ENCODE results near the gene MST1. TPM values are rescaled to one million over a fixed set of nuclear protein-coding genes. Genes with fewer than 3 reads are reported as not detected.
A peak's percentile ranks its signal among the peaks of the same experiment; 100 is the strongest.
"Not testable (repeated sequence)": the region's sequence is repeated elsewhere in the genome, so short reads cannot be mapped to it uniquely, and the experiment has no call there.

MST1 gene
- total RNA-seq, 2 donors from 2014 or later, result 22.1 to 28.2 TPM

GRCh38 chr3:49687424-49687795 lies 1.9 kb downstream of the MST1 start:
- intact Hi-C loops (cut with DNase I, micrococcal nuclease); DNase-seq; ATAC-seq: not testable (repeated sequence)

- ATAC-seq (peak; percentile 64), DNase-seq (peak; percentile 82)
- intact Hi-C loops (cut with DNase I, micrococcal nuclease), result not testable (repeated sequence)
Measured at GRCh38 chr3:49686769-49687423, 2.4 kb downstream of the MST1 start.

GRCh38 chr3:49686346-49686745 lies 2.9 kb downstream of the MST1 start:
- intact Hi-C loops (cut with DNase I, micrococcal nuclease), result not testable (repeated sequence)

DNA sequence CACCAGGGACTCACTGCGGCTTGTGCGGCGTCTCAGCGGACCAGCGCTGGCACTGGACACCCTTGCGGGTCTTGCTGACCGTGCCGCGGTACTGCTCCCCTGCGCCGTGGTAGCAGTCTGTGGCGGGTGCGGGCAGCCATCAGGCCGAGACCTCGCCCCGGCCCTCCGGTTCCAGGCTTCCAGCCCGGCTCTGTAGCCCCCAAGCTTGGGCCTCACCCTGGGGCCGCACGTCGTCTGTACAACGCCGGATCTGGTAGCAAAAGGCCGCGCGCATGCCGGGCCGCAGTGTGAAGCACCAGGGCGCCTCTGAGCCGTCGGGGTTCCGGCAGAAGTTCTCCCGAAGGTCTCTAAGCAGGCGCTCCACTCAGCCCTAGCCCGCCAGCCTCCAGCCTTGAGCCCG lies 3.4 kb downstream of the MST1 start:
- ATAC-seq; intact Hi-C loops (cut with DNase I, micrococcal nuclease): not testable (repeated sequence)

More at GRCh38 chr3:49686346-49686745, 2.9 kb downstream of the MST1 start:
- peak; percentile 46 for ATAC-seq
- peak; percentile 61 to 63 for DNase-seq

GRCh38 chr3:49685103-49685502 lies 4.2 kb downstream of the MST1 start:
- ATAC-seq; intact Hi-C loops (cut with DNase I, micrococcal nuclease); DNase-seq: not testable (repeated sequence)

More for the DNA sequence above, 3.4 kb downstream of the MST1 start:
- DNase-seq, result not testable (repeated sequence)

- intact Hi-C loops (cut with DNase I, micrococcal nuclease); DNase-seq; ATAC-seq: not testable (repeated sequence)
Measured at GRCh38 chr3:49684453-49684852, 4.8 kb downstream of the MST1 start.

DNA sequence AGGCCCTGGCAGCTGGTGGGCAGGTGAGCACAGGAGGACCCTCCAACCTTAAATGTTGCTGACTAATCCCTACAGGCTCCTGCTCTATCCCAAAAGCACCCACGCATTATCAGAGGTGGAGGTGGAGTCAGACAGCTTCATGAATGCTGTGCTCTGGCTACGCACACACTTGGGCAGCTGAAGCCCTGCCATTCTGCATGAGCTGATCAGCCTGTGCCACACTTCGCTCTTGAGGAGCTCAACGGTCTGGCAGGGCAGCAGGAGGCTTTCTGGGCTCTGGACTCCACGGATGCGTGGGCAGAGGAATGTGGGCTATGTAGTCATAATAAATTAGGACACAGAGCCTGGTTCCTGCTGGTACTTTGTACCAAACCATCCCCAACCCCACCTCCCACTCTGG lies 6.1 kb downstream of the MST1 start:
- DNase-seq (no peak), ATAC-seq (no peak)
- intact Hi-C loops (cut with DNase I, micrococcal nuclease), result no loop called here

DNA sequence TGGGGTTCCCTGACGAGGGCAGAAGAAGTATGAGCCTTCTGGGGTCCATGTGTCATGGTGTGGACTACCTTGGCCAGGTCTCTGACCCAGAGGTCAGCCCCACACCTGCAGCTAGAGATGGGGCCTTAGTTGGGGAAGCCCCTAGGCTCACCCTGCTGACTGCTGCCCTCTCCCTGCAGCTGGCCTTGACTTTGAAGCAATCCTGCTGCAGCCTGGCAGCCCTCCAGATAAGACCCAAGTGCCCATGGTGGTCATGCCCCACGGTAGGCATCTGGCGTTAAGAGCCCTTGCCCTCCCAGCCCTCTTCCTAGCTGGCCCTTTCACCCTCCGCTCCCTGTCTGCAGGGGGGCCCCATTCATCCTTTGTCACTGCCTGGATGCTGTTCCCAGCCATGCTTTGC lies 7.7 kb downstream of the MST1 start:
- ATAC-seq (no peak), DNase-seq (no peak)
- intact Hi-C loops (cut with DNase I, micrococcal nuclease), result no loop called here

- DNase-seq (no peak), ATAC-seq (no peak)
- intact Hi-C loops (cut with DNase I, micrococcal nuclease), result no loop called here
Measured at GRCh38 chr3:49681232-49681522, 8.1 kb downstream of the MST1 start.

- DNase-seq (no peak), ATAC-seq (no peak)
- intact Hi-C loops (cut with DNase I, micrococcal nuclease), result no loop called here
Measured at GRCh38 chr3:49680493-49681231, 8.6 kb downstream of the MST1 start.

DNA sequence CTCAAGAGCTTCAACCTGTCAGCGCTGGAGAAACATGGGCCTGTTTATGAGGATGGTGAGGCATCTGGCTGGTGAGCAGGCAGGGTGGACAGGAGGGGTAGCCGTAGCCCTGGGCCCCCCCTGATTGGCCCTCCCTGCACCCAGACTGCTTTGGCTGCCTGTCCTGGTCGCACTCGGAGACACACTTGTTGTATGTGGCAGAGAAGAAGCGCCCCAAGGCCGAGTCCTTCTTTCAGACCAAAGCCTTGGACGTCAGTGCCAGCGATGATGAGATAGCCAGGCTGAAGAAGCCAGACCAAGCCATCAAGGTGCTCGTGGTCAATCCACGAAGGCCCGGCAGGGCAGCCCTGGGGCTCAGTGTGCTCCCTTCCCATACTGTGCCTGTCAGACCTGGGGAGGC lies 13.4 kb downstream of the MST1 start:
- intact Hi-C loops (cut with DNase I, micrococcal nuclease), result loop anchor here in 1 of 2 donors (10.0 kb wide), 1 partner anchor 141 kb away; no protein-coding TSS in a partner anchor
- DNase-seq, result no peak
- ATAC-seq, result no peak

DNA sequence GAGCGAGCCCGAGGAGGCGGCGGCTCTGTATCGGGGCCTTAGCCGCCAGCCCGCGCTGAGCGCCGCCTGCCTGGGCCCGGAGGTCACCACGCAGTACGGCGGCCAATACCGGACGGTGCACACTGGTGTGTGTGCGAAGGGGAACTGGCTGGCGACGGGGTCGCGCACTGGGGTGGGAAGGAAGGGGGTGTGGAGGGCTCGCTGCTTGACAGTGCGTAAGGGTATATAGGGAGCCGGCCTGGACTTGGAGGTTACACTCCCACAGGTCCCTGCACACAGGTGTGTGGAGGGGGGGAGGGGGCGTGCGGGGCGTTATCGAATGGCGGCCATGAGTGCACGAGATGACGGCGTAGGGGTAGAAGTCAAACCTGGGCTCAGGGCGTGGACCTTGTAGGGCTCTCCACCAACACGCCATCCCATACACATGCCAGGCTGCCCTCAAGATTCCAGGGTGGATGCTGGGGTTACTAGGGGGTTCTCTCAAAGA lies 14.7 kb downstream of the MST1 start:
- intact Hi-C loops (cut with DNase I, micrococcal nuclease), result loop anchor here (5.0 to 10.0 kb wide), 2 partner anchors 137 to 140 kb away; no protein-coding TSS in a partner anchor
- ATAC-seq (peak; percentile 35), DNase-seq (peak; percentile 63 to 64)

GRCh38 chr3:49673715-49674496 lies 15.4 kb downstream of the MST1 start, which contains the start of gene APEH:
TSS of gene APEH (plus strand) at chr3:49674351. CDS start at chr3:49674402, 51 bp downstream.
- intact Hi-C loops (cut with DNase I, micrococcal nuclease), result loop anchor here (5.0 to 10.0 kb wide), 2 partner anchors 137 to 139 kb away; no protein-coding TSS in a partner anchor
- peak; percentile 86 for ATAC-seq

DNA sequence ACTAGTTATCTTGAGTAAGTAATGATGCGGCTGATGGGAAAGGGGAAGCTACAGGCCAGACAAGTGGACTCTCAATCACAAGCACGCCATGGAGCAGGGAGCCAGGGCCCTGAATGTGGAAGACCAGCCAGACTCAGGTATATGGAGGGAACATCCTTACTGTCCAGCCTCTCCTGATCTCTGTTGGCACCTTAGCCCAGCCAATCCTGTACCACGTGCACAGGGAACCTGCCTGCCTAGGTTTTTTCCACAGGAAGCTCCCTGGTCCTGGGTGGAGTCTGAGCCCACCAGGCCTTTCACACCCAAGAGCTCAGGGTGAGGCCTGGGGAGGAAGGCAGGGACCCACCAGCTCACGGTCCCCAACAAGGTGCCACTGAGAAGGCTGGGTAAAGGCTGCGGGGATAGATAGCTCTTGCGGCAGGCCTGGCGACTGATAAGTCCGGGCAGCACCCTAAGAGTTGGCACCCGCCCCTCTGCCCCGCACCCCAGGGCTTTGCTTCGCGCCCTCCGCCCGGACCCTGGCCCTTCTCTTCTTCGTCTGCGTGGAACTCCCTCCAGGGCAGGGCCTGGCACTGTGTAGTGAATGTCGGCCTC lies 16.1 kb downstream of the MST1 start:
- intact Hi-C loops (cut with DNase I, micrococcal nuclease), result loop anchor here (5.0 to 10.0 kb wide), 2 partner anchors 136 to 138 kb away; no protein-coding TSS in a partner anchor
- DNase-seq (peak in 1 of 2 donors; percentile 58), ATAC-seq (peak; percentile 2)

More at GRCh38 chr3:49673715-49674496, 15.4 kb downstream of the MST1 start, which contains the start of gene APEH:
- DNase-seq, result peak; percentile 98 to 99

- DNase-seq, result peak; percentile 64 to 72
- ATAC-seq, result peak; percentile 19
- intact Hi-C loops (cut with DNase I, micrococcal nuclease), result loop anchor here (5.0 to 10.0 kb wide), 2 partner anchors 134 to 137 kb away; no protein-coding TSS in a partner anchor
Measured at GRCh38 chr3:49671291-49672288, 17.7 kb downstream of the MST1 start.

DNA sequence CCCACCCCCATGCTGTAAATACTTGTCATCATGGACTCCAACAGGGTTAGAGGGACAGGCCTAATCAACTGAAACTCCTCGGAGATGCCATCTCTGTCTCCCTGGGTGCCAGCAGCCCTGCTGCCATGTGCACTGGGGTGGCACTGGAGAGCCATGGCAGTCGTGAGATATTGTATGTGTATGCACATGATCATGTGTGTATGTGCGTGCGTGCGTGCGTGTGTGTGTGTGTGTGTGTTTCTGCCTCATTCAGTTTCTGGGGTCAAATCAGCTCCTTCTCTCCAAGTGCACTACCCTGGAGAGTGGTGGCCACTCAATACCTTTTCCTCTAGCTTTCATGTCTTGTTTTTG lies 18.4 kb downstream of the MST1 start:
- intact Hi-C loops (cut with DNase I, micrococcal nuclease), result loop anchor here (5.0 to 10.0 kb wide), 2 partner anchors 134 to 136 kb away; no protein-coding TSS in a partner anchor
- DNase-seq (no peak), ATAC-seq (no peak)

- intact Hi-C loops (cut with DNase I, micrococcal nuclease), result no loop called here
- no peak for ATAC-seq
Measured at GRCh38 chr3:49669352-49669751, 19.9 kb downstream of the MST1 start.

More at GRCh38 chr3:49669352-49669751, 19.9 kb downstream of the MST1 start:
- no peak for DNase-seq

All from left colon (tissue), 2 donors.